IMR-90 (cell line): Measurements from ENCODE around the gene GOLGA1. TPM values are rescaled to one million over a fixed set of nuclear protein-coding genes. Genes with fewer than 3 reads are reported as not detected.

Source experiments
- ATAC-seq: fragments of 200-7000 bp; cut with Tn5 transposase; 2 replicates; pipeline ENCODE4 v1.9.1; 2020; ENCODE audit warnings: low read depth, mild to moderate bottlenecking, moderate library complexity
- BruUV-seq: library from RNA; stranded (reverse); fragments of 400-500 nt; replicated peaks from 2 replicates; lab custom pipeline; 2021; lab: Mats Ljungman, UMichigan
- CTCF ChIA-PET: fragments of 300-600 bp; formaldehyde crosslinking; extraction: SDS; loops from one replicate; lab custom pipeline; 2021; ENCODE audit warnings: antibody characterized with exemption; lab: Yijun Ruan, JAX
- POLR2A ChIA-PET: fragments of 300-600 bp; sonication (Branson Sonifier 250); formaldehyde crosslinking; loops from one replicate; lab custom pipeline; 2022; ENCODE audit warnings: antibody characterized with exemption; ENCODE audit not compliant: unreplicated experiment; lab: Charles Lee
- DNase-seq: peaks from one replicate; pipeline ENCODE4 v3.0.0; 2013
- H2AFZ ChIP-seq: replicated peaks from 2 replicates; pipeline ENCODE3; 2013; ENCODE audit warnings: low read length, mild to moderate bottlenecking; ENCODE audit not compliant: poor library complexity
- H2AK5ac ChIP-seq: 2 replicates; pipeline ENCODE4 v1.6.1; 2013; ENCODE audit warnings: low read depth, low read length, inconsistent platforms
- H2AK9ac ChIP-seq: replicated peaks from 2 replicates; pipeline ENCODE3; 2013; ENCODE audit warnings: mild to moderate bottlenecking, low read depth, low read length, moderate library complexity; ENCODE audit not compliant: poor library complexity
- H2BK120ac ChIP-seq: 2 replicates; pipeline ENCODE4 v1.6.1; 2013; ENCODE audit warnings: low read depth, low read length, inconsistent platforms
- H2BK15ac ChIP-seq: 3 replicates; pipeline ENCODE4 v1.6.1; 2013; ENCODE audit warnings: low read depth, low read length, inconsistent platforms
- H2BK20ac ChIP-seq: 2 replicates; pipeline ENCODE4 v1.6.1; 2013; ENCODE audit warnings: low read depth, mild to moderate bottlenecking, inconsistent platforms, low read length, moderate library complexity
- H2BK5ac ChIP-seq: 2 replicates; pipeline ENCODE4 v1.6.1; 2013; ENCODE audit warnings: mild to moderate bottlenecking, low read depth, low read length, inconsistent platforms; ENCODE audit not compliant: poor library complexity, severe bottlenecking
- H3K14ac ChIP-seq: replicated peaks from 2 replicates; pipeline ENCODE4 v1.6.1; 2013; ENCODE audit warnings: low read depth, low read length, inconsistent platforms
- H3K18ac ChIP-seq: 2 replicates; pipeline ENCODE4 v1.6.1; 2013; ENCODE audit warnings: low read depth, low read length, control low read depth
- H3K23ac ChIP-seq: 2 replicates; pipeline ENCODE4 v1.6.1; 2013; ENCODE audit warnings: low read depth, low read length, inconsistent platforms
- H3K27ac ChIP-seq: 2 replicates; pipeline ENCODE4 v1.5.1; 2013; ENCODE audit warnings: mild to moderate bottlenecking, control low read depth, low read length; ENCODE audit not compliant: insufficient read depth
- H3K27me3 ChIP-seq: 2 replicates; pipeline ENCODE4 v1.6.1; 2013; ENCODE audit warnings: low read length; ENCODE audit not compliant: control insufficient read depth, insufficient read depth
- H3K36me3 ChIP-seq: 2 replicates; pipeline ENCODE4 v1.6.1; 2013; ENCODE audit warnings: low read length, mixed read lengths; ENCODE audit not compliant: control insufficient read depth, insufficient read depth
- H3K4ac ChIP-seq: 2 replicates; pipeline ENCODE4 v1.6.1; 2013; ENCODE audit warnings: low read depth, low read length, inconsistent platforms
- H3K4me1 ChIP-seq: 2 replicates; pipeline ENCODE4 v1.6.1; 2013; ENCODE audit warnings: low read length, mixed read lengths; ENCODE audit not compliant: control insufficient read depth, insufficient read depth
- H3K4me2 ChIP-seq: 2 replicates; pipeline ENCODE4 v1.6.1; 2013; ENCODE audit warnings: low read depth, mild to moderate bottlenecking, control low read depth, low read length, moderate library complexity
- H3K4me3 ChIP-seq: 2 replicates; pipeline ENCODE4 v1.5.1; 2013; ENCODE audit warnings: low read depth, mild to moderate bottlenecking, control low read depth, low read length, moderate library complexity; ENCODE audit not compliant: insufficient read depth
- H3K56ac ChIP-seq: 2 replicates; pipeline ENCODE4 v1.6.1; 2013; ENCODE audit warnings: low read length, inconsistent platforms; ENCODE audit not compliant: insufficient read depth; ENCODE audit errors: extremely low read depth
- H3K79me1 ChIP-seq, 2 experiments: 2 replicates each; pipeline ENCODE4 v1.6.1; 2013; ENCODE audit warnings: low read length in 2 of 2, inconsistent platforms in 1 of 2, low read depth in 1 of 2
- H3K9ac ChIP-seq: 2 replicates; pipeline ENCODE4 v1.6.1; 2013; ENCODE audit warnings: low read depth, low read length, control low read depth
- H3K9me1 ChIP-seq: 2 replicates; pipeline ENCODE4 v1.6.1; 2013; ENCODE audit warnings: low read length, inconsistent platforms; ENCODE audit not compliant: insufficient read depth
- H3K9me3 ChIP-seq: 2 replicates; pipeline ENCODE4 v1.6.1; 2013; ENCODE audit warnings: low read length; ENCODE audit not compliant: control insufficient read depth, insufficient read depth
- H4K20me1 ChIP-seq: 2 replicates; pipeline ENCODE4 v1.6.1; 2013; ENCODE audit warnings: low read length, inconsistent platforms; ENCODE audit not compliant: insufficient read depth
- H4K5ac ChIP-seq: 2 replicates; pipeline ENCODE4 v1.6.1; 2013; ENCODE audit warnings: mild to moderate bottlenecking, low read depth, low read length, control low read depth
- H4K8ac ChIP-seq, 2 experiments: 2 replicates each; pipeline ENCODE4 v1.6.1; 2013; ENCODE audit warnings: low read depth in 2 of 2, low read length in 2 of 2, control low read depth in 1 of 2, inconsistent platforms in 1 of 2
- H4K91ac ChIP-seq: 2 replicates; pipeline ENCODE4 v1.6.1; 2013; ENCODE audit warnings: low read depth, low read length, inconsistent platforms; ENCODE audit not compliant: insufficient read depth
- BHLHE40 ChIP-seq: fragments of 150-350 bp; IDR thresholded peaks from 2 replicates; pipeline ENCODE4 v1.6.1; 2016; ENCODE audit warnings: mild to moderate bottlenecking, low read depth, low read length
- CTCF ChIP-seq: conservative IDR thresholded peaks from 2 replicates; pipeline ENCODE4 v1.5.1; 2012; ENCODE audit warnings: mild to moderate bottlenecking, low read depth, low read length, improper control_type of control experiment
- FOS ChIP-seq: fragments of 150-350 bp; IDR thresholded peaks from 2 replicates; pipeline ENCODE4 v1.6.1; 2016; ENCODE audit warnings: low read depth, low read length
- MXI1 ChIP-seq: IDR thresholded peaks from 2 replicates; pipeline ENCODE4 v1.6.1; 2012; ENCODE audit warnings: low read depth, mild to moderate bottlenecking, low read length, moderate library complexity, borderline replicate concordance
- RAD21 ChIP-seq: IDR thresholded peaks from 2 replicates; pipeline ENCODE4 v1.6.1; 2012; ENCODE audit warnings: low read length, improper control_type of control experiment
- RCOR1 ChIP-seq: IDR thresholded peaks from 2 replicates; pipeline ENCODE4 v1.6.1; 2012; ENCODE audit warnings: mild to moderate bottlenecking, low read length, improper control_type of control experiment; ENCODE audit not compliant: insufficient replicate concordance
- SMC3 ChIP-seq: fragments of 150-350 bp; IDR thresholded peaks from 2 replicates; pipeline ENCODE4 v1.6.1; 2016; ENCODE audit warnings: low read depth, mild to moderate bottlenecking, antibody characterized with exemption, low read length, moderate library complexity
- USF2 ChIP-seq: fragments of 150-350 bp; IDR thresholded peaks from 2 replicates; pipeline ENCODE4 v1.6.1; 2017; ENCODE audit warnings: mild to moderate bottlenecking, antibody characterized with exemption, low read length, low read depth
- WGBS, 2 experiments: methylation state at CpG; one replicate each; pipeline versions ENCODE4 v1.1.5 to v1.1.7; 2013; ENCODE audit warnings: missing lambda C conversion rate in 2 of 2; ENCODE audit not compliant: insufficient read length in 1 of 2; ENCODE audit errors: extremely low coverage in 2 of 2; 5-methylcytosine and 5-hydroxymethylcytosine counted together
- dilution Hi-C: fragments of 300-500 bp; cut with HindIII; formaldehyde crosslinking; loops from one replicate; pipeline ENCODE4 v1.14.3; 2018; ENCODE audit warnings: low sequenced_read_pairs; ENCODE audit not compliant: unreplicated experiment
- in situ Hi-C: fragments of 300-500 bp; cut with MboI; formaldehyde crosslinking; loops from 3 replicates; pipeline ENCODE4 v1.14.3; 2019; ENCODE audit warnings: low sequenced_read_pairs, inconsistent platforms, mixed read lengths
- intact Hi-C: fragments of 100-400 bp; cut with micrococcal nuclease; formaldehyde crosslinking; loops from 2 replicates; pipeline ENCODE4 v1.10.0; 2022
- polyA plus RNA-seq, 3 experiments: library from polyadenylated mRNA; depleted of rRNA; stranded (reverse); fragments of >200 nt; gene quantifications; 2 replicates each; pipeline ENCODE4 v1.2.3, GENCODE V29; 2012; ENCODE audit warnings: low replicate concordance in 1 of 3
- total RNA-seq: library from RNA; depleted of rRNA; stranded (reverse); fragments of >200 nt; gene quantifications from 2 replicates; pipeline ENCODE4 v1.2.3, GENCODE V29; 2012

GOLGA1 gene
- total and polyA plus RNA-seq, 2 of the 4 experiments (the other 2 are of a cell fraction), result 10.6 to 12.7 TPM

GRCh38 chr9:124964604-124965003 lies 23.7 kb upstream of the GOLGA1 start:
- Histone ChIP-seq H2BK20ac (no peak overlapping the region), H2BK120ac (no peak overlapping the region), H3K4me2 (no peak overlapping the region), H3K23ac (no peak overlapping the region), H3K9me1 (no peaks in the 10 kb centered on the region), H2BK15ac (no peak overlapping the region), H3K18ac (no peak overlapping the region; the same call in 1 of the 2 replicates), H3K9ac (no peak overlapping the region), H4K5ac (no peak overlapping the region), H4K20me1 (no peaks in the 10 kb centered on the region; the same call in 1 of the 2 replicates), H2AFZ (no peak overlapping the region), H3K56ac (no peak overlapping the region), H3K36me3 (peaks cover 5% of the 10 kb centered on the region; the same call in 1 of the 2 replicates), H3K4me1 (peaks cover 5% of the 10 kb centered on the region; the same call in 1 of the 2 replicates), H4K91ac (no peak overlapping the region), H3K9me3 (peaks cover 2% of the 10 kb centered on the region; the same call in 1 of the 2 replicates), H4K8ac (no peak overlapping the region), H3K79me1 (no peaks in the 10 kb centered on the region), H2AK9ac (no peak overlapping the region), H3K14ac (no peak overlapping the region), H2BK5ac (no peak overlapping the region), H3K27ac (no peak overlapping the region), H3K4ac (no peak overlapping the region), H3K4me3 (no peak overlapping the region), H3K27me3 (no peaks in the 10 kb centered on the region), H2AK5ac (no peak overlapping the region)
- no TSS peak for BruUV-seq
- TF ChIP-seq SMC3 (no peak), MXI1 (no peak), RAD21 (no peak), FOS (no peak), RCOR1 (no peak), USF2 (no peak), CTCF (no peak), BHLHE40 (no peak)
- no peak for ATAC-seq
- in situ Hi-C loops (no loop called here), intact Hi-C loops (no loop called here), dilution Hi-C loops (no loop called here)
- WGBS, 2 experiments, result 60% methylated on average over 2 of the region's 2 CpGs; no CpG with 5 or more reads in 1 of the 2 experiments
- ChIA-PET CTCF (no interaction called here), POLR2A (no interaction called here)
- no peak for DNase-seq
